SK-N-MC (cell line): Measurements from ENCODE around the gene SCYL2.

Experiments used
- DNase-seq: peaks from one replicate; pipeline ENCODE4 v3.0.0-alpha.2; 2011; ENCODE audit warnings: low read depth, low spot score
- H3K27ac ChIP-seq: fragments of 200-600 bp; sonication (generic); 2 replicates; pipeline ENCODE4 v1.5.1; 2016; ENCODE audit warnings: mixed run types
- H3K36me3 ChIP-seq: fragments of 200-600 bp; sonication (generic); 2 replicates; pipeline ENCODE4 v1.6.1; 2017; ENCODE audit warnings: antibody characterized with exemption, low read length, mixed read lengths; ENCODE audit not compliant: insufficient read depth
- H3K4me3 ChIP-seq: fragments of 200-600 bp; sonication (generic); 2 replicates; pipeline ENCODE4 v1.5.1; 2016
- H3K9ac ChIP-seq: fragments of 200-600 bp; sonication (generic); 2 replicates; pipeline ENCODE4 v1.8.0; 2017; ENCODE audit warnings: mixed run types, mixed read lengths; ENCODE audit not compliant: insufficient read length
- H3K9me3 ChIP-seq: fragments of 200-600 bp; sonication (generic); 2 replicates; pipeline ENCODE4 v1.6.1; 2017; ENCODE audit warnings: low read depth, mild to moderate bottlenecking, antibody characterized with exemption, low read length, moderate library complexity, mixed read lengths
- EZH2 ChIP-seq: fragments of 200-600 bp; sonication (generic); IDR thresholded peaks from one replicate; pipeline ENCODE4 v1.6.1; 2017; ENCODE audit warnings: antibody characterized with exemption

Gene SCYL2

DNA sequence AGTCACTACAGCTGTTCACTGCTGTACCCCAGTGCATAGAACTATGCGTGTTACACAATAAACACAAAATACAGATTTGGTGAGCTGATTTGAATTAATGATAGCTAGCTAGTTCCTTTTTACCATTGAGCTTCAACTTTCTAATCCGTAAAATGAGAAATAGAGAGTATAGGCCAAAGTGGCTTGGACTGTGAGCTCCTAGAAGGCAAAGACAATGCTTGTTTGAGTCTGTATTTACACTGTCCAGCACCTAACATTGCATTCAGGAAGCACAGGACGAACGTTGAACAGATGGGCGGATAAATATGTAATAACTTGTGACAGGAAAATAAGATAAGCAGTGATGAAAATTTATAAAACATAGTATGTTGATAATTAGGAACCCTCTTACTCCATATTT lies 121.4 kb downstream of the SCYL2 start:
- Histone ChIP-seq H3K4me3 (no peak overlapping the region), H3K9ac (no peak overlapping the region), H3K36me3 (no peaks in the 10 kb centered on the region), H3K9me3 (no peaks in the 10 kb centered on the region), H3K27ac (no peak overlapping the region)
- DNase-seq: no peak
- no peak for TF ChIP-seq EZH2
